ENCODE measurements around the gene SNTG2.

The SNTG2 gene

DNA sequence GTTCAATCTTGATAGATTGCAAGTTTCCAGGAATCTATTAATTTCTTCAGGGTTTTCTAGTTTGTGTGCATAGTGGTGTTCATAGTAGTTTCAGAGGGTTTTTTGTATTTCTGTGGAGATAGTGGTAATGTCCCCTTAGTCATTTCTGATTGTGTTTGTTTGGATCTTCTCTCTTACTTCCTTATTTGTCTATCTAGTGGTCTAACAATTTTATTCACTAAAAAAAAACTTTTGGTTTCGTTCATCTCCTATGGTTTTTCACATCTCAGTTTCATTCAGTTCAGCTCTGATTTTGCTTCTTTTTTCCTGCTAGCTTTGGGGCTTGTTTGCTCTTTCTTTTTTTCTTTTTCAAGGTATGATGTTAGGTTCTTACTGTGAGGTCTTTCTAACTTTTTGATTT, 94.5 kb downstream of the SNTG2 start:
- no peak overlapping the region for H3K4me3 ChIP-seq (ENCODE audit: low read depth, low read length)
- H3K9me3 ChIP-seq (ENCODE audit: severe bottlenecking): no peaks in the 10 kb centered on the region
- H3K36me3 ChIP-seq: no peaks in the 10 kb centered on the region
- no peaks in the 10 kb centered on the region for H3K27me3 ChIP-seq (ENCODE audit: insufficient read depth, low read depth, severe bottlenecking)
- no peak overlapping the region for H3K27ac ChIP-seq
- DNase-seq: no peak
- TF ChIP-seq CTCF (IDR thresholded peaks at IDR 0.05; ENCODE audit: low read depth, low read length): no peak

DNA sequence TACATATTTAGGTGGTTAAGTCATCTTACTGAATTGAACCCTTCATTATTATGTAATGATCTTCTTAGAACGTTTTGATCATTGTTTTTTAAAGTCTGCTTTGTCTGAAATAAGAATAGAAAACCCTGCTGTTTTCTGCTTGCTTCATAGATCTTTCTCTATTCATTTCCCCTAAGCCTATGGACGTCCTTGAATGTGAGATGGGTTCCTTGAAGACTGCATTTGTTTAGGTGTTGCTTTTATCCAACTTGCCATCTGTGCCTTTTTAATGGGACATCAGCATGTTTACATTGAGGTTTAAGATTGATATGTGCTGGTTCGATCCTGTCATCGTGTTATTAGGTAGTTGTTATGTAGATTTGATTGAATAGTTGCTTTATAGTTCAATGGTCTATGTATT, 95.4 kb downstream of the SNTG2 start:
- DNase-seq: no peak
- no peak overlapping the region for H3K4me3 ChIP-seq (ENCODE audit: low read depth, low read length)
- no peak overlapping the region for H3K27ac ChIP-seq
- no peaks in the 10 kb centered on the region for H3K9me3 ChIP-seq (ENCODE audit: severe bottlenecking)
- H3K27me3 ChIP-seq (ENCODE audit: insufficient read depth, low read depth, severe bottlenecking): no peaks in the 10 kb centered on the region
- no peak for TF ChIP-seq CTCF (IDR thresholded peaks at IDR 0.05; ENCODE audit: low read depth, low read length)
- no peaks in the 10 kb centered on the region for H3K36me3 ChIP-seq

DNA sequence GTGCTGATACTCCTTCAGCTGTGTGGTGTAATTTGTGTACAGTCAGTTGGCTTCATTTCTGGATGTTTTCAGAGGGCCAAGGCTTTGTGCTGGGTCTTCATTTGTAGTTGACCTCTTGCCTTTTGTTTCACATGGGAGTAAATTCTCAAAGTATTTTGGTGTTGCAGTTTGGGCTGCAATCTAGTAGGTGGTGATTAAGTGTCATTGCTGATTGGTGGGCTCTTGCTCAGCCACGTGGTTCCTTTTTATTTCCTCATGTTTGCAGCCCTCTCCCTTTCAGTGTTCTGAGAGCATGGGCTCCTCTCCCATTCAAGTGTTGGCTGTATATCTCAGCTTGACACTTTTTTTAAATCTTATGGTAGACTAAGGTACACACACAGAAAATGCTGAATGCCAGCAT, 96.8 kb downstream of the SNTG2 start:
- TF ChIP-seq CTCF (IDR thresholded peaks at IDR 0.05; ENCODE audit: low read depth, low read length): peak; percentile 51; the same call in 1 of the 2 replicates
- Histone ChIP-seq H3K27ac (no peak overlapping the region), H3K4me3 (ENCODE audit: low read depth, low read length) (no peak overlapping the region), H3K36me3 (no peaks in the 10 kb centered on the region), H3K27me3 (ENCODE audit: insufficient read depth, low read depth, severe bottlenecking) (no peaks in the 10 kb centered on the region), H3K9me3 (ENCODE audit: severe bottlenecking) (no peaks in the 10 kb centered on the region)
- no peak for DNase-seq

GRCh38 chr2:1049691-1050090, 99.0 kb downstream of the SNTG2 start:
- DNase-seq: no peak
- TF ChIP-seq CTCF (IDR thresholded peaks at IDR 0.05; ENCODE audit: low read depth, low read length): no peak
- H3K36me3 ChIP-seq: no peaks in the 10 kb centered on the region

DNA sequence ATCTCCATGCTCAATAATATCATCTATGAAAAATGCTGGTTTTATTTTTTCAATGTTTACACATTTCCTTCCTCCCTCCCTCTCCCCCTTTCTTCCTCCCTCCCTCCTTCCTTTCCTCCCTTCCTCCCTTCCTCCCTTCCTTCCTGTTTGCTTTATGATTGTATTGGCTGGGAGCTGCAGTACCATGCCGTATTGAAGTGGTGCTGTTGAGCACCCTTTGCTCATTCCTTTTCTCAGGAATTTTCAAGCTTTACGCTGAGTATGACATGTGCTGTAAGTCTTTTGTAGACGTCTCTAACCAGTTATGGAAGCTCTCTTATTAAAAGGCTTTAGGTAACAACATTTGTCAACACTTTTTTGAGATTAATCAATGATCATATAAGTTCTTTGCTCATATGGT, 100.4 kb downstream of the SNTG2 start:
- Histone ChIP-seq H3K4me3 (ENCODE audit: low read depth, low read length) (no peak overlapping the region), H3K27me3 (ENCODE audit: insufficient read depth, low read depth, severe bottlenecking) (no peaks in the 10 kb centered on the region), H3K27ac (no peak overlapping the region), H3K36me3 (no peaks in the 10 kb centered on the region), H3K9me3 (ENCODE audit: severe bottlenecking) (no peaks in the 10 kb centered on the region)
- peak; percentile 53 for TF ChIP-seq CTCF (IDR thresholded peaks at IDR 0.05; ENCODE audit: low read depth, low read length)
- DNase-seq: peak; percentile 30

More at GRCh38 chr2:1049691-1050090, 99.0 kb downstream of the SNTG2 start:
- H3K27ac ChIP-seq: no peak overlapping the region
- no peak overlapping the region for H3K4me3 ChIP-seq (ENCODE audit: low read depth, low read length)
- no peaks in the 10 kb centered on the region for H3K27me3 ChIP-seq (ENCODE audit: insufficient read depth, low read depth, severe bottlenecking)
- H3K9me3 ChIP-seq (ENCODE audit: severe bottlenecking): no peaks in the 10 kb centered on the region

DNA sequence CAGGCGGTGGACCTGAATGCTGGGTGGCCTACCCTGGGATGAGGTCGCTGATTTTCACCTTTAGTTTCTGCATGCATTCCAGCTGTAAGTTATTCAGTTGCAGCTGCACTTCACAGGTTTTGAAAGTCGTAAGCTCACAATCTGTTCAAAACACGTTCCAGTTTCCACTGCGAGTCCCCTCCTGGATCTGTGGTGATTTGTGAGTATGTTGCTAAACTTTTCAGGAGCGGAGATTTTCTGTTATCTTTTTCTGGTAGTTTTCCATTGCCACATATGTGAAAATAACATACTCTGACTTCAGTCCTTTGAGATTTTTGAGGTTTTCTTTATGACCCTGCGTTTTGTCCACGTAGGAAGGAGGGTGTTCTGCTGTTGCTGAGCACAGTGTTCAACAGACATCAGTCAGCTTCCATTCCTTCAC, 102.1 kb downstream of the SNTG2 start:
- H3K27ac ChIP-seq: no peak overlapping the region
- no peaks in the 10 kb centered on the region for H3K9me3 ChIP-seq (ENCODE audit: severe bottlenecking)
- no peak overlapping the region for H3K4me3 ChIP-seq (ENCODE audit: low read depth, low read length)
- no peak for DNase-seq
- no peaks in the 10 kb centered on the region for H3K36me3 ChIP-seq
- no peaks in the 10 kb centered on the region for H3K27me3 ChIP-seq (ENCODE audit: insufficient read depth, low read depth, severe bottlenecking)
- no peak for TF ChIP-seq CTCF (IDR thresholded peaks at IDR 0.05; ENCODE audit: low read depth, low read length)

Measured in WERI-Rb-1 (cell line).